ENCODE data around the gene LRFN3.
"Not testable (repeated sequence)": the region's sequence is repeated elsewhere in the genome, so short reads cannot be mapped to it uniquely, and the experiment has no call there.

LRFN3 gene

DNA sequence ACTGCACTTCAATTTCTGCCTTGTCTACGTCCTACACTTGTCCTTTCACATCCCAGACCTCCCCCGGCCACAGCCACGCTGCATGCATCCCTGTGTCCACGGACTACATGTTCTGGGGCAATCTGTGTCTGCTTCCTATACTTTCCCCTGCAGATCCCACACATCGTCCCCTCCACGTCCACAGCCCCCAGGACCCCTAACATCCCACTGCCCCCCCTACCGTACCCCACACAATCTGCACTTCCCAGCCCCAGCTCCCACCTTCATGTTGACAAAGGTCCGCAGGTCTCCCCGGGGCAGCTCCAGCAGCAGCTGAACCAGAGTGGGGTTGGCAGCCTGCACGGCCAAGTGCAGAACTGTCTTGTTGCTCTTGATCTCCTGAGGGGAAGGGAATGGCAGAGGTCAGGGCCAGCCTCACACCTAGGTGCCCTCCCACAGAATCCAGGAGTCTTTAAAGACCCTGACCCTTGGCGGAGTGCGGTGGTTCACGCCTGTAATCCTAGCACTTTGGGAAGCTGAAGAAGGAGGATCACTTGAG, 46.0 kb upstream of the LRFN3 start:
- Histone ChIP-seq H3K36me3 (replicated peaks; ENCODE audit: low read depth, low read length) (peaks cover 59% of the 10 kb centered on the region), H3K4me2 (ENCODE audit: low read length) (no peak overlapping the region), H3K27ac (ENCODE audit: low read length) (no peak overlapping the region), H3K9ac (ENCODE audit: low read length) (no peak overlapping the region), H3K4me3 (ENCODE audit: low read length) (no peak overlapping the region), H4K20me1 (ENCODE audit: insufficient read depth, low read length) (peaks cover 6% of the 10 kb centered on the region; the same call in 1 of the 2 replicates), H3K79me2 (ENCODE audit: low read length) (no peaks in the 10 kb centered on the region), H3K27me3 (ENCODE audit: low read depth, low read length) (no peaks in the 10 kb centered on the region), H3K4me1 (ENCODE audit: low read length) (no peaks in the 10 kb centered on the region), H3K9me3 (ENCODE audit: insufficient read depth, low read length) (no peaks in the 10 kb centered on the region), H2AFZ (ENCODE audit: low read depth, low read length) (no peak overlapping the region)
- TF ChIP-seq, protein P1, sequence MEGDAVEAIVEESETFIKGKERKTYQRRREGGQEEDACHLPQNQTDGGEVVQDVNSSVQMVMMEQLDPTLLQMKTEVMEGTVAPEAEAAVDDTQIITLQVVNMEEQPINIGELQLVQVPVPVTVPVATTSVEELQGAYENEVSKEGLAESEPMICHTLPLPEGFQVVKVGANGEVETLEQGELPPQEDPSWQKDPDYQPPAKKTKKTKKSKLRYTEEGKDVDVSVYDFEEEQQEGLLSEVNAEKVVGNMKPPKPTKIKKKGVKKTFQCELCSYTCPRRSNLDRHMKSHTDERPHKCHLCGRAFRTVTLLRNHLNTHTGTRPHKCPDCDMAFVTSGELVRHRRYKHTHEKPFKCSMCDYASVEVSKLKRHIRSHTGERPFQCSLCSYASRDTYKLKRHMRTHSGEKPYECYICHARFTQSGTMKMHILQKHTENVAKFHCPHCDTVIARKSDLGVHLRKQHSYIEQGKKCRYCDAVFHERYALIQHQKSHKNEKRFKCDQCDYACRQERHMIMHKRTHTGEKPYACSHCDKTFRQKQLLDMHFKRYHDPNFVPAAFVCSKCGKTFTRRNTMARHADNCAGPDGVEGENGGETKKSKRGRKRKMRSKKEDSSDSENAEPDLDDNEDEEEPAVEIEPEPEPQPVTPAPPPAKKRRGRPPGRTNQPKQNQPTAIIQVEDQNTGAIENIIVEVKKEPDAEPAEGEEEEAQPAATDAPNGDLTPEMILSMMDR (IDR thresholded peaks at IDR 0.05; ENCODE audit: low read depth, low read length) = no peak
- TF ChIP-seq EZH2phosphoT487 (IDR thresholded peaks at IDR 0.05; ENCODE audit: low read depth) = no peak

DNA sequence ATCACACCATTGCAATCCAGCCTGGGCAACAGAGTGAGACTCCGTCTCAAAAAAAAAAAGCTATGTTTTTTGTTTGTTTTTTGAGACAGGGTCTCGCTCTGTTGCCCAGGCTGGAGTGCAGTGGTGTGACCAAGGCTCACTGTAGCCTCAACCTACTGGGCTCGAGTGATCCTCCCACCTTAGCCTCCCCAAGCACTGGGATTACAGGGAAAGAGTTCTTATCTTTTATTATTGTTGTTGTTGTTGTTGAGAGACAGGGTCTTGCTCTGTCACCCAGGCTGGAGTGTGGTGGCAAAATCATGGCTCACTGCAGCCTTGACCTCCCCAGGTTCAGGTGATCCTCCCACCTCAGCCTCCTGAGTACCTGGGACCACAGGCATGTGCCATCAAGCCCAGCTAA, 44.4 kb upstream of the LRFN3 start:
- peaks cover 71% of the 10 kb centered on the region for H3K36me3 ChIP-seq (replicated peaks; ENCODE audit: low read depth, low read length)
- not testable (repeated sequence) for H3K9me3 ChIP-seq (ENCODE audit: insufficient read depth, low read length); H2AFZ ChIP-seq (ENCODE audit: low read depth, low read length); H3K27me3 ChIP-seq (ENCODE audit: low read depth, low read length); H3K4me2 ChIP-seq (ENCODE audit: low read length); H3K4me1 ChIP-seq (ENCODE audit: low read length); H3K4me3 ChIP-seq (ENCODE audit: low read length); H3K27ac ChIP-seq (ENCODE audit: low read length); H3K9ac ChIP-seq (ENCODE audit: low read length); H3K79me2 ChIP-seq (ENCODE audit: low read length)
- peaks cover 13% of the 10 kb centered on the region for H4K20me1 ChIP-seq (ENCODE audit: insufficient read depth, low read length)

DNA sequence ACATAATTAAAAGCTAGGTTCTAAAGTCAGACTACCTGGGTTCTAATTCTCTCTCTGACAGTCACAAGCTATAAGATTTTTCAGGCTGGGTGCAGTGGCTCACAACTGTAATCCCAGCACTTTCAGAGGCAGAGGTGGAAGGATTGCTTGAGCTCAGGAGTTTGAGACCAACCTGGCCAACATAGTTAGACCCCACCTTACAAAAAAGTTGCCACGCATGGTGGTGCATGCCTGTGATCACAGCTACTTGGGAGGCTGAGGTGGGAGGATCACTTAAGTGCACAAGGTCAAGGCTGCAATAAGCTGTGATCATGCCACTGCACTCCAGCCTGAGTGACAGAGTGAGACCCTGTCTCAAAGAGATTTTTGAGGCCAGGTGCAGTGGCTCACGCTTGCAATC, 41.8 kb upstream of the LRFN3 start:
- Histone ChIP-seq H3K4me1 (ENCODE audit: low read length) (peaks cover 7% of the 10 kb centered on the region; the same call in 1 of the 2 replicates), H3K27me3 (ENCODE audit: low read depth, low read length) (no peaks in the 10 kb centered on the region), H4K20me1 (ENCODE audit: insufficient read depth, low read length) (peaks cover 35% of the 10 kb centered on the region), H3K79me2 (ENCODE audit: low read length) (peaks cover 32% of the 10 kb centered on the region), H3K9ac (ENCODE audit: low read length) (no peak overlapping the region), H3K27ac (ENCODE audit: low read length) (no peak overlapping the region), H3K4me2 (ENCODE audit: low read length) (no peak overlapping the region), H3K4me3 (ENCODE audit: low read length) (no peak overlapping the region), H3K36me3 (replicated peaks; ENCODE audit: low read depth, low read length) (peaks cover 69% of the 10 kb centered on the region), H3K9me3 (ENCODE audit: insufficient read depth, low read length) (no peaks in the 10 kb centered on the region), H2AFZ (ENCODE audit: low read depth, low read length) (no peak overlapping the region)
- TF ChIP-seq EZH2phosphoT487 (IDR thresholded peaks at IDR 0.05; ENCODE audit: low read depth) = no peak
- TF ChIP-seq, protein P1 (IDR thresholded peaks at IDR 0.05; ENCODE audit: low read depth, low read length) = no peak

DNA sequence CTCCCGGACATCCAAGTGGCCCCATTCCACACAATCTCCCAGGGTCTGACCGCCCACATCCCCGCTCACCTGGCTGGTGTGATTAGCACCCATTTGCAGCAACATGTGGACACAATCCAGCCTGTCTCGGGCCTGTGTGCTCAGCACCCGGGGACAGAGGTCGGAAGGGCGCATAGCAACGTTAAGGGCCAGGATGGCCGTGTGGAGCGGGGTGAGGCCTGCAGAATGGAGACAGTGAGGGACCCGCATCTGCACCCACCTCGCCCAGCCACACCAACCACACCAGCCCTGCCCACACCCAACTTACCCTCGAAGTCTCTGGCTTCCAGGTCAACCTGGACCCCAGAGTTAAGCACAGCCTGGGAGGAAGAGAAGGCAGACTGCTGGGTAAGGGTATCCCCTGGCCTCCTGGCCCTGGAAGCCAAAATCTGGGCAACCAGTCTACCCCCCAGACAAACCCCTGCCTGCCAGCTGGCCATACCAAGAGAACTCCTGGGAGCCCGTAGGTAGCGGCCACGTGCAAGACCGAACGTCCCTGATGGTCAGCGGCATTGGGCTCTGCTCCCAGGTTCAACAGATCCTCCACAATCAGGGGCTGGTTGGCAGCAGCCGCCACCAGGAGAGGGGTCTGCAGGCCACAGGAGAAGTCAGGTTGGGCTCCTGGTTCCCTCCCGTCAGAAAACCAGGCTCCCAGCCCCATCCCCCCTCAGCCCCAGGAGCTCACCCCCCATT, 40.1 kb upstream of the LRFN3 start:
- no peak overlapping the region for H3K9ac ChIP-seq (ENCODE audit: low read length)
- peaks cover 54% of the 10 kb centered on the region for H3K36me3 ChIP-seq (replicated peaks; ENCODE audit: low read depth, low read length)
- H3K9me3 ChIP-seq (ENCODE audit: insufficient read depth, low read length) = no peaks in the 10 kb centered on the region

More for the DNA sequence above, 40.1 kb upstream of the LRFN3 start:
- H3K27me3 ChIP-seq (ENCODE audit: low read depth, low read length) = no peaks in the 10 kb centered on the region
- TF ChIP-seq EZH2phosphoT487 (IDR thresholded peaks at IDR 0.05; ENCODE audit: low read depth) = no peak
- TF ChIP-seq, protein P1 (IDR thresholded peaks at IDR 0.05; ENCODE audit: low read depth, low read length) = no peak
- no peak overlapping the region for H3K4me3 ChIP-seq (ENCODE audit: low read length)
- H3K4me1 ChIP-seq (ENCODE audit: low read length) = peaks cover 10% of the 10 kb centered on the region
- H4K20me1 ChIP-seq (ENCODE audit: insufficient read depth, low read length) = peaks cover 30% of the 10 kb centered on the region
- no peak overlapping the region for H2AFZ ChIP-seq (ENCODE audit: low read depth, low read length)
- no peak overlapping the region for H3K27ac ChIP-seq (ENCODE audit: low read length)
- no peak overlapping the region for H3K4me2 ChIP-seq (ENCODE audit: low read length)
- peaks cover 43% of the 10 kb centered on the region for H3K79me2 ChIP-seq (ENCODE audit: low read length)
